Measurements from ENCODE around the gene HELZ. TPM values are rescaled to one million over a fixed set of nuclear protein-coding genes. Genes with fewer than 3 reads are reported as not detected.
"Not testable (repeated sequence)": the region's sequence is repeated elsewhere in the genome, so short reads cannot be mapped to it uniquely, and the experiment has no call there.

HELZ gene
- total RNA-seq, 1 donor from 2014 or later = 39.1 TPM

- Mint-ChIP-seq H3K36me3 (ENCODE audit: low read depth) (peaks cover 5% of the 10 kb centered on the region), H3K27ac (ENCODE audit: unreplicated experiment) (no peak overlapping the region), H3K9me3 (no peaks in the 10 kb centered on the region), H3K4me3 (no peak overlapping the region), H3K27me3 (ENCODE audit: low read depth) (no peaks in the 10 kb centered on the region), H3K4me1 (no peaks in the 10 kb centered on the region)
- no peak for TF ChIP-seq CTCF (conservative IDR thresholded peaks at IDR 0.05)
- DNase-seq (ENCODE audit: low read depth, low spot score) = no peak
Observed at GRCh38 chr17:67150826-67151225, 94.2 kb downstream of the HELZ start.

GRCh38 chr17:67148352-67148751 lies 96.6 kb downstream of the HELZ start:
- no peak overlapping the region for H3K4me3 Mint-ChIP-seq
- no peak overlapping the region for H3K27ac Mint-ChIP-seq (ENCODE audit: unreplicated experiment)
- no peak for DNase-seq (ENCODE audit: low read depth, low spot score)
- H3K36me3 Mint-ChIP-seq (ENCODE audit: low read depth) = peaks cover 9% of the 10 kb centered on the region
- no peak for TF ChIP-seq CTCF (conservative IDR thresholded peaks at IDR 0.05)
- H3K9me3 Mint-ChIP-seq = peaks cover 2% of the 10 kb centered on the region
- no peaks in the 10 kb centered on the region for H3K27me3 Mint-ChIP-seq (ENCODE audit: low read depth)
- no peaks in the 10 kb centered on the region for H3K4me1 Mint-ChIP-seq

- Mint-ChIP-seq H3K4me3 (no peak overlapping the region), H3K36me3 (ENCODE audit: low read depth) (peaks cover 18% of the 10 kb centered on the region), H3K27ac (ENCODE audit: unreplicated experiment) (no peak overlapping the region), H3K9me3 (peaks cover 2% of the 10 kb centered on the region), H3K27me3 (ENCODE audit: low read depth) (no peaks in the 10 kb centered on the region), H3K4me1 (no peaks in the 10 kb centered on the region)
- no peak for TF ChIP-seq CTCF (conservative IDR thresholded peaks at IDR 0.05)
- no peak for DNase-seq (ENCODE audit: low read depth, low spot score)
Observed at GRCh38 chr17:67145183-67145805, 99.7 kb downstream of the HELZ start.

DNA sequence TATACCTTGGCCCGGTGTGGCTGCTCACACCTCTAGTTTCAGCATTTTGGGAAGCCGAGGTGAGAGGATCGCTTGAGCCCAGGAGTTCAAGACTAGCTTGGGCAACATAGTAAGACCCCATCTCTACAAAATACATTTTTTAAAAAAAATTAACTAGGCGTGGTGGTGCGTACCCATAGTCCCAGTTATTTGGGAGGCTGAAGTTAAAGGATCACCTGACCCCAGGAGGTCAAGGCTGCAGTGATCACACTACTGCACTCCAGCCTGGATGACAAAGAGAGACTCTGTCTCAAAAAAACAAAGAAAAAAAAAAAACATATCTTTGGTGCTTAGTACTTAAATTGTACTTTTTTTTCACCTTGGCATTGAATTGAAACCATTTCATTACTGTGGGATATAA lies 101.7 kb downstream of the HELZ start:
- Mint-ChIP-seq H3K4me3 (no peak overlapping the region), H3K27me3 (ENCODE audit: low read depth) (no peaks in the 10 kb centered on the region), H3K9me3 (peaks cover 2% of the 10 kb centered on the region), H3K4me1 (no peaks in the 10 kb centered on the region), H3K27ac (ENCODE audit: unreplicated experiment) (no peak overlapping the region), H3K36me3 (ENCODE audit: low read depth) (peaks cover 18% of the 10 kb centered on the region)
- DNase-seq (ENCODE audit: low read depth, low spot score) = no peak
- TF ChIP-seq CTCF (conservative IDR thresholded peaks at IDR 0.05) = no peak

DNA sequence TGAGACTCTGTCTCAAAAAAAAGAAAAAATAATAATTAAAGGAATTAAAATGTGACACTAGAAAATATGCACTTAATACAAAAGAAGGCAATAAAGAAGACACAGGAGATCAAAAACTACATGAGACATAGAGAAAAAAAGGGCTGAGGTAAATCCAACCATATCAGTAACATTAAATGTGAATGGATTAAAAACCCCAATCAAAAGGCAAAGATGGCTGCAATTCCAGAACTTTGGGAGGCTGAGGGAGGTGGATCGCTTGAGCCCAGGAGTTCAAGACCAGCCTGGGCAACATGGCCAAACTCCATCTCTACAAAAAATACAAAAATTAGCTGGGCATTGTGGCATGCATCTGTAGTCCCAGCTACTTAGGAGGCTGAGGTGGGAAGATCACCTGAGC lies 103.0 kb downstream of the HELZ start:
- H3K4me1 Mint-ChIP-seq; H3K9me3 Mint-ChIP-seq; DNase-seq (ENCODE audit: low read depth, low spot score); H3K27ac Mint-ChIP-seq (ENCODE audit: unreplicated experiment); H3K27me3 Mint-ChIP-seq (ENCODE audit: low read depth); H3K4me3 Mint-ChIP-seq: not testable (repeated sequence)
- peaks cover 18% of the 10 kb centered on the region for H3K36me3 Mint-ChIP-seq (ENCODE audit: low read depth)

DNA sequence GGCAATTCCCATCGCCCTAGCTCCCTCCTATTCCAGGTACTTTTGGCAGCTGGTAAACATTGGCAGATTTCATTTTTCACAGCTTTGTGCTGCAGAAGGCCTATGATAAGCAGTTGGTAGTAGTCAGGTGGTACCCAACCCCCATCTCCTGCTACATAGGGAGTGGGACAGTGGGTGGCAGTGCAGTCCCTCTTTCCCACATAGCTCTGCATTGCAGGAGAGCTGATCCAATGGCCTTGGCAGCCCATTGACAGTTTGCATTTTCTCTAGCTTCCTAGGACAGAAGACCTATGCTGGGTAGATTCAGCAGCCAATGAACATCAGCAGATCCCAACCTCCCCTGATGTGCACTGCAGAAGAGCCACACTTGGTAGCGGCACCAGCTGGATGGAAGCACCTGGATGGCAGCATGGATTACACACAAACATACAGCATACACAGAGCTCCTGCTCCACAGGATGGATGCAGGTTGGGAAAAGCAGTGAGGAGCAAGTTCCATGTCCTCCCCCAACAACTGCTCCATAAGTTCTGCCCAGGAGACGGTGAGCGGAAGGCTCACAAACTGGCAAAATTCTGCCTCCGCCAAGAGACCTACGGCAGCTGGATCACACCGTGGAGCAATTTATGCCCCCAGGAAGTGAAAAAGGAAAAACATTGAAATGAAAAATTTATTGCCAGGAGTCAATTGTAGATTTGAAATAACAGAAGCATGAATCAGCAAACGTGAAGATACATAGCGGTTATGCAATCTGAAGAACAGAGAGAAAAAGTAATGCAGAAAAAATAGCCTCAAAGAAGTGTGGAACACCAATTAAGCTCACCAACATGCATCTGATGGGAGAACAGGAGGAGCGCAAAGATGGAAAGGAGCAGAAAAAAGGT lies 105.0 kb downstream of the HELZ start:
- peaks cover 2% of the 10 kb centered on the region for H3K9me3 Mint-ChIP-seq
- no peak for DNase-seq (ENCODE audit: low read depth, low spot score)
- peaks cover 15% of the 10 kb centered on the region for H3K36me3 Mint-ChIP-seq (ENCODE audit: low read depth)
- no peaks in the 10 kb centered on the region for H3K4me1 Mint-ChIP-seq
- H3K4me3 Mint-ChIP-seq = no peak overlapping the region
- no peak for TF ChIP-seq CTCF (conservative IDR thresholded peaks at IDR 0.05)
- H3K27ac Mint-ChIP-seq (ENCODE audit: unreplicated experiment) = no peak overlapping the region
- H3K27me3 Mint-ChIP-seq (ENCODE audit: low read depth) = no peaks in the 10 kb centered on the region
